Measurements from ENCODE around the gene ACOXL. TPM values are rescaled to one million over a fixed set of nuclear protein-coding genes. Genes with fewer than 3 reads are reported as not detected.

Gene ACOXL
- total RNA-seq, 5 donors from 2014 or later (not counting 1 experiment from before 2014, with no cell fraction given), result 0.10 TPM; not detected in 4

DNA sequence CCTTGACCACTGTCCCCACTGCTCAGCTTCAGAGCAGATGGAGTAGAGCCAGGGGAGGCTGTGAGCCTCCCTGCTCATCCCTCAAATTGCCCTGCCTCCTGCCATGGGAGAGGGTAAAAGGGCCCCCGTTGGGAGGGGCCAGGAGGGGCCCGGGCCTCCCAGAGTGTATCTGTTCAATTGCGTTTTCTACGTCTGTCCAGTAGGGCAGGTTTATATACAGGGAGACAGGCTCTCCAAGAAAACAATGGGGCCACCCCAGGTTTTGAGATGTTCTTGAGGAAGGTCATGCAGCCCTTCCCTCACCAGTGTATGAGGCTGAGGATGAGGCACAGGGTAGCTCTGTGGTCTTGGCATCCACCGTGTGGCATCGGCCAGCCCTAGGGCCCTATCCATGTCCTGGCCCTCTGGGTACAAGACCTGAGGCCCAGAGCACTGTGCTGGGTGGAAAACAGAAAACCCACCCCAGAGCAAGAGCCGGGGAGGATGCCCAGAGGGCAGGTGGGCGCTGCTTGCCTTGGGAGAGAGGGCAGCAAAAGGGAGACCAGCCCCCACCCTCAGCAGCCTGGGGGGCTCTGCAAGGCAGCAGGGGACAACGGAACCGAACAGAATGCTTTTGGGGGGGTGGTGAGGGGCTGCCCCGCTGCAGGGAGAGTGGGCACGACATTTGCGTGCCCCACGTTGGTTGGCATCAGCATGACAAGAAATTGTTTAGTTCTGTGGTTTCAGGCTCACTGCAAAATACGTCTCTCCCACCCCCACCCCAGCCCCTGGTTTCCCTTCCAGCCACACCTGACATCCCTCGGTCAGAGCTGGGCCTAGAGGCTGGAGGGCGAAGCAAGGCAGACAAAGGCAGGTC lies 141.5 kb downstream of the ACOXL start:
- Mint-ChIP-seq H3K27me3 (peaks cover 1 to 4% of the 10 kb centered on the region in 2 donors), H3K4me1 (peaks cover 3 to 26% (median 11%) of the 10 kb centered on the region in 3 donors), H3K27ac (no peak overlapping the region), H3K36me3 (no peaks in the 10 kb centered on the region), H3K4me3 (peak overlapping the region in 1 of 3 donors; percentile 23), H3K9me3 (peaks cover 3 to 5% (median 4%) of the 10 kb centered on the region in 3 donors)
- no peak for DNase-seq
- Histone ChIP-seq H3K27me3 (replicated peaks in 1 of 2; ENCODE audit: control insufficient read depth in 2 of 2, extremely low read depth in 1 of 2, insufficient read depth in 2 of 2, low read length in 1 of 2) (peaks cover 0 to 14% of the 10 kb centered on the region in 2 experiments), H3K9me3 (no peaks in the 10 kb centered on the region), H3K36me3 (ENCODE audit: control insufficient read depth in 2 of 2, extremely low read depth in 1 of 2, insufficient read depth in 1 of 2, low read length in 1 of 2) (no peaks in the 10 kb centered on the region), H3K27ac (ENCODE audit: low read length) (no peak overlapping the region), H3K4me3 (ENCODE audit: control insufficient read depth in 1 of 2, extremely low read depth in 1 of 2, low read length in 1 of 2) (no peak overlapping the region), H3K4me1 (ENCODE audit: control insufficient read depth in 1 of 2, extremely low read depth in 1 of 2, insufficient read depth in 2 of 2, low read length in 2 of 2) (peaks cover 8 to 40% of the 10 kb centered on the region in 2 experiments)
- CTCF ChIA-PET, result interaction anchor here in 1 of 2 donors (0.6 kb wide), 1 partner anchor 132 kb away, joined by 6 read pairs; no protein-coding TSS in a partner anchor
- WGBS (ENCODE audit: insufficient coverage), result 88% methylated on average over 6 of the region's 17 CpGs
- POLR2A ChIA-PET, result no interaction called here
- no peak for ATAC-seq (replicated peaks in 1 of 4)

GRCh38 chr2:110874453-110875383 lies 142.3 kb downstream of the ACOXL start:
- POLR2A ChIA-PET, result no interaction called here
- Mint-ChIP-seq H3K9me3 (peaks cover 3 to 5% (median 4%) of the 10 kb centered on the region in 3 donors), H3K36me3 (no peaks in the 10 kb centered on the region), H3K27me3 (peaks cover 4 to 9% of the 10 kb centered on the region in 2 donors), H3K27ac (no peak overlapping the region), H3K4me3 (no peak overlapping the region), H3K4me1 (peaks cover 3 to 26% (median 11%) of the 10 kb centered on the region in 3 donors)
- H3K4me1 ChIP-seq (ENCODE audit: control insufficient read depth in 1 of 2, extremely low read depth in 1 of 2, insufficient read depth in 2 of 2, low read length in 2 of 2), result peaks cover 8 to 40% of the 10 kb centered on the region in 2 experiments
- CTCF ChIA-PET, result interaction anchor here in 1 of 2 donors (0.6 kb wide), 1 partner anchor 131 kb away, joined by 6 read pairs; no protein-coding TSS in a partner anchor
- 90% methylated on average over 21 of the region's 24 CpGs for WGBS (ENCODE audit: insufficient coverage)
- H3K36me3 ChIP-seq (ENCODE audit: control insufficient read depth in 2 of 2, extremely low read depth in 1 of 2, insufficient read depth in 1 of 2, low read length in 1 of 2), result no peaks in the 10 kb centered on the region
- no peak overlapping the region for H3K27ac ChIP-seq (ENCODE audit: low read length)
- DNase-seq (no peak), ATAC-seq (replicated peaks in 1 of 4) (no peak)
- no peak overlapping the region for H3K4me3 ChIP-seq (ENCODE audit: control insufficient read depth in 1 of 2, extremely low read depth in 1 of 2, low read length in 1 of 2)
- peaks cover 0 to 11% of the 10 kb centered on the region in 2 experiments for H3K27me3 ChIP-seq (replicated peaks in 1 of 2; ENCODE audit: control insufficient read depth in 2 of 2, extremely low read depth in 1 of 2, insufficient read depth in 2 of 2, low read length in 1 of 2)
- no peaks in the 10 kb centered on the region for H3K9me3 ChIP-seq

DNA sequence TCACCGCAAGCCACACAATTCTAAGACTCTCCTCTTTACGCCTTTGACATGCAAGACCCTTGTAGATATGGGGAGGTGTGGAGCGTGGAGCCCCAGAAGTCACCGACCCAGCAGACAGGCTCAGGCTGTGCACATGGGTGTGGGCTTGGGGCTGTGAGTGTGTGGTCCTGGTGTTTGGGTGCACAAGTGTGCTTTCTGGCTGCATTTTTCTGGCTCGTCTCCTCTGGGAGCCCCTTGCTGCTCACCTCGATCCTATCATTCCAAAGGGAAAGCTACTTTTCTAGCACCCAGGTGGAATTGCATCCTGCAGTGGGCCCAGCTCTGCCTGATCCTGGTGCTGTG lies 143.0 kb downstream of the ACOXL start:
- peaks cover 4 to 10% of the 10 kb centered on the region in 2 donors for H3K27me3 Mint-ChIP-seq
- Histone ChIP-seq H3K4me3 (ENCODE audit: control insufficient read depth in 1 of 2, extremely low read depth in 1 of 2, low read length in 1 of 2) (no peak overlapping the region), H3K36me3 (ENCODE audit: control insufficient read depth in 2 of 2, extremely low read depth in 1 of 2, insufficient read depth in 1 of 2, low read length in 1 of 2) (no peaks in the 10 kb centered on the region), H3K9me3 (no peaks in the 10 kb centered on the region), H3K4me1 (ENCODE audit: control insufficient read depth in 1 of 2, extremely low read depth in 1 of 2, insufficient read depth in 2 of 2, low read length in 2 of 2) (peaks cover 8 to 40% of the 10 kb centered on the region in 2 experiments), H3K27me3 (replicated peaks in 1 of 2; ENCODE audit: control insufficient read depth in 2 of 2, extremely low read depth in 1 of 2, insufficient read depth in 2 of 2, low read length in 1 of 2) (peaks cover 0 to 11% of the 10 kb centered on the region in 2 experiments), H3K27ac (ENCODE audit: low read length) (no peak overlapping the region)
- ChIA-PET POLR2A (no interaction called here), CTCF (no interaction called here)
- 100% methylated on average over 1 of the region's 6 CpGs for WGBS (ENCODE audit: insufficient coverage)
- ATAC-seq (replicated peaks in 1 of 4) (no peak), DNase-seq (no peak)
- no peak overlapping the region for H3K27ac Mint-ChIP-seq
- peaks cover 3 to 26% (median 11%) of the 10 kb centered on the region in 3 donors for H3K4me1 Mint-ChIP-seq
- H3K36me3 Mint-ChIP-seq, result no peaks in the 10 kb centered on the region
- H3K4me3 Mint-ChIP-seq, result no peak overlapping the region
- peaks cover 3 to 5% (median 4%) of the 10 kb centered on the region in 3 donors for H3K9me3 Mint-ChIP-seq

GRCh38 chr2:110876167-110876999 lies 144.0 kb downstream of the ACOXL start:
- peaks cover 0 to 11% of the 10 kb centered on the region in 2 experiments for H3K27me3 ChIP-seq (replicated peaks in 1 of 2; ENCODE audit: control insufficient read depth in 2 of 2, extremely low read depth in 1 of 2, insufficient read depth in 2 of 2, low read length in 1 of 2)
- no peaks in the 10 kb centered on the region for H3K36me3 Mint-ChIP-seq
- CTCF ChIA-PET, result no interaction called here
- POLR2A ChIA-PET, result interaction anchor here in 1 of 2 donors (1.0 kb wide), 1 partner anchor 29 kb away, joined by 3 read pairs; no protein-coding TSS in a partner anchor
- WGBS (ENCODE audit: insufficient coverage), result 90% methylated on average over 15 of the region's 18 CpGs
- peak overlapping the region in 1 of 3 donors; percentile 49 for H3K4me3 Mint-ChIP-seq
- H3K27ac ChIP-seq (ENCODE audit: low read length), result no peak overlapping the region
- no peak overlapping the region for H3K27ac Mint-ChIP-seq
- no peaks in the 10 kb centered on the region for H3K36me3 ChIP-seq (ENCODE audit: control insufficient read depth in 2 of 2, extremely low read depth in 1 of 2, insufficient read depth in 1 of 2, low read length in 1 of 2)
- peaks cover 8 to 40% of the 10 kb centered on the region in 2 experiments for H3K4me1 ChIP-seq (ENCODE audit: control insufficient read depth in 1 of 2, extremely low read depth in 1 of 2, insufficient read depth in 2 of 2, low read length in 2 of 2)
- H3K4me3 ChIP-seq (ENCODE audit: control insufficient read depth in 1 of 2, extremely low read depth in 1 of 2, low read length in 1 of 2), result no peak overlapping the region
- DNase-seq, result peak in 1 of 35 experiments; percentile 27
- no peaks in the 10 kb centered on the region for H3K9me3 ChIP-seq
- H3K9me3 Mint-ChIP-seq, result peaks cover 3 to 5% (median 5%) of the 10 kb centered on the region in 3 donors
- no peak for ATAC-seq (replicated peaks in 1 of 4)
- peaks cover 4 to 10% of the 10 kb centered on the region in 2 donors for H3K27me3 Mint-ChIP-seq
- H3K4me1 Mint-ChIP-seq, result peaks cover 3 to 17% (median 11%) of the 10 kb centered on the region in 3 donors

- H3K9me3 ChIP-seq, result peaks cover 2% of the 10 kb centered on the region
- Mint-ChIP-seq H3K36me3 (no peaks in the 10 kb centered on the region), H3K27ac (no peak overlapping the region), H3K27me3 (peaks cover 4 to 13% of the 10 kb centered on the region in 2 donors), H3K4me1 (peaks cover 3 to 16% (median 11%) of the 10 kb centered on the region in 3 donors), H3K4me3 (peak overlapping the region in 1 of 3 donors; percentile 49), H3K9me3 (peaks cover 4 to 14% (median 5%) of the 10 kb centered on the region in 3 donors)
- no peak overlapping the region for H3K27ac ChIP-seq (ENCODE audit: low read length)
- no peak overlapping the region for H3K4me3 ChIP-seq (ENCODE audit: control insufficient read depth in 1 of 2, extremely low read depth in 1 of 2, low read length in 1 of 2)
- DNase-seq (peak in 1 of 35 experiments; percentile 16), ATAC-seq (replicated peaks in 1 of 4) (peak; percentile 40 to 58 (median 54))
- H3K36me3 ChIP-seq (ENCODE audit: control insufficient read depth in 2 of 2, extremely low read depth in 1 of 2, insufficient read depth in 1 of 2, low read length in 1 of 2), result no peaks in the 10 kb centered on the region
- CTCF ChIA-PET, result no interaction called here
- peaks cover 8 to 36% of the 10 kb centered on the region in 2 experiments for H3K4me1 ChIP-seq (ENCODE audit: control insufficient read depth in 1 of 2, extremely low read depth in 1 of 2, insufficient read depth in 2 of 2, low read length in 2 of 2)
- POLR2A ChIA-PET, result interaction anchor here in 1 of 2 donors (1.0 kb wide), 1 partner anchor 30 kb away, joined by 3 read pairs; no protein-coding TSS in a partner anchor
- WGBS (ENCODE audit: insufficient coverage), result 46% methylated on average over 11 of the region's 18 CpGs
- H3K27me3 ChIP-seq (replicated peaks in 1 of 2; ENCODE audit: control insufficient read depth in 2 of 2, extremely low read depth in 1 of 2, insufficient read depth in 2 of 2, low read length in 1 of 2), result peaks cover 0 to 11% of the 10 kb centered on the region in 2 experiments
These were observed 144.9 kb downstream of the ACOXL start for GRCh38 chr2:110877031-110877827.
